Measurements from ENCODE around the gene UMOD. TPM values are rescaled to one million over a fixed set of nuclear protein-coding genes. Genes with fewer than 3 reads are reported as not detected.

Gene UMOD
- total and polyA plus RNA-seq, 9 of the 15 experiments (the other 6 are each of a cell fraction or from before 2014, with no cell fraction given) = not detected

- TF ChIP-seq ZNF766 (CRISPR knock-in tag; conservative IDR thresholded peaks at IDR 0.05) (no peak), RFX1 (IDR thresholded peaks at IDR 0.05) (no peak)
Observed at GRCh38 chr16:20314575-20314974, 37.9 kb downstream of the UMOD start (continued).

GRCh38 chr16:20313741-20314140 lies 38.8 kb downstream of the UMOD start:
- CTCF ChIA-PET (ENCODE audit: low intra/inter-chr PET ratio) = no interaction called here
- Histone ChIP-seq H3K4me2 (ENCODE audit: insufficient read depth, low read length) (no peak overlapping the region), H3K4me1 (replicated peaks in 1 of 2; ENCODE audit: control insufficient read depth in 2 of 2, insufficient read depth in 2 of 2, low read length in 2 of 2) (no peaks in the 10 kb centered on the region), H3K27ac (ENCODE audit: extremely low read depth, low read depth, low read length) (no peak overlapping the region), H3K9ac (ENCODE audit: insufficient read depth in 1 of 2, low read depth in 2 of 2, low read length in 2 of 2) (no peak overlapping the region), H3K9me1 (ENCODE audit: control insufficient read depth, insufficient read depth, low read length) (no peaks in the 10 kb centered on the region), H3K79me2 (ENCODE audit: control insufficient read depth, insufficient read depth, low read length) (no peaks in the 10 kb centered on the region), H3K9me3 (replicated peaks; ENCODE audit: control insufficient read depth, insufficient read depth, low read depth, low read length) (no peaks in the 10 kb centered on the region), H3K27me3 (ENCODE audit: control insufficient read depth in 2 of 2, insufficient read depth in 2 of 2, low read length in 2 of 2) (no peaks in the 10 kb centered on the region), H4K20me1 (replicated peaks; ENCODE audit: control insufficient read depth, insufficient read depth, low read length) (peaks cover 3% of the 10 kb centered on the region; the same call in 1 of the 2 replicates), H2AFZ (ENCODE audit: low read depth, low read length) (no peak overlapping the region), H3K4me3 (no peak overlapping the region), H3K36me3 (ENCODE audit: control insufficient read depth, insufficient read depth, low read length) (no peaks in the 10 kb centered on the region)
- WGBS (ENCODE audit: insufficient coverage, low coverage, missing lambda C conversion rate) = 0% methylated on average over 2 of the region's 3 CpGs
- in situ Hi-C loops (cut with MboI) = no loop called here
- POLR2A ChIA-PET = interaction anchor here (0.8 to 1.1 kb wide), 2 partner anchors 13 to 39 kb away, joined by 3 read pairs; no protein-coding TSS in a partner anchor
- TF ChIP-seq TRIM25 (IDR thresholded peaks at IDR 0.05; ENCODE audit: borderline replicate concordance) (no peak), NCOA4 (IDR thresholded peaks at IDR 0.05; ENCODE audit: partially characterized antibody) (no peak), MTA3 (IDR thresholded peaks at IDR 0.05; ENCODE audit: borderline replicate concordance) (no peak), JUNB (CRISPR knock-in tag; conservative IDR thresholded peaks at IDR 0.05) (no peak), SAFB2 (IDR thresholded peaks at IDR 0.05; ENCODE audit: borderline replicate concordance, low read depth, low read length, severe bottlenecking) (no peak), SRSF9 (IDR thresholded peaks at IDR 0.05; ENCODE audit: borderline replicate concordance, low read depth, low read length) (no peak), CBFB (CRISPR knock-in tag; IDR thresholded peaks at IDR 0.05) (no peak), CBX2 (IDR thresholded peaks at IDR 0.05; ENCODE audit: insufficient read depth, low read length, poor library complexity, severe bottlenecking) (no peak), MCM7 (IDR thresholded peaks at IDR 0.05) (no peak), NONO (IDR thresholded peaks at IDR 0.05; ENCODE audit: low read depth in 2 of 2, low read length in 1 of 2) (no peak), CBX3 (IDR thresholded peaks at IDR 0.05; ENCODE audit: borderline replicate concordance in 1 of 2, low read length in 2 of 2) (no peak), OTX1 (CRISPR knock-in tag; IDR thresholded peaks at IDR 0.05) (no peak), TCF3 (CRISPR knock-in tag; IDR thresholded peaks at IDR 0.05) (no peak), MAFF (IDR thresholded peaks at IDR 0.05; ENCODE audit: low read length) (no peak), NUFIP1 (IDR thresholded peaks at IDR 0.05; ENCODE audit: partially characterized antibody) (no peak), ZNF431 (CRISPR knock-in tag; IDR thresholded peaks at IDR 0.05) (no peak), TSC22D4 (tag; IDR thresholded peaks at IDR 0.05) (no peak), SOX6 (IDR thresholded peaks at IDR 0.05) (no peak), GABPA (tag; conservative IDR thresholded peaks at IDR 0.05; ENCODE audit: low read depth) (no peak)
- intact Hi-C loops (cut with micrococcal nuclease) = no loop called here
- FAIRE-seq (no peak), DNase-seq (ENCODE audit: extremely low read depth in 1 of 4, low spot score in 3 of 4) (no peak), ATAC-seq (no peak)
- no TSS peak for BruUV-seq (replicated peaks)
